Activated T-cell treated with anti-CD3 and anti-CD28 coated beads, Interleukin-2, amount 50 U/mL, for 24 hours (primary cell): ENCODE measurements around the gene C2CD3.

Experiments used
- DNase-seq: peaks from one replicate; pipeline ENCODE4 v3.0.0-alpha.2; 2020
- H3K27ac Mint-ChIP-seq: 2 replicates; pipeline ENCODE4 v1.8.0; 2020; ENCODE audit warnings: mild to moderate bottlenecking, mixed read lengths
- H3K27me3 Mint-ChIP-seq: 2 replicates; pipeline ENCODE4 v1.8.0; 2020; ENCODE audit warnings: mixed read lengths
- H3K36me3 Mint-ChIP-seq: 2 replicates; pipeline ENCODE4 v1.8.0; 2020; ENCODE audit warnings: low read depth, mixed read lengths
- H3K4me1 Mint-ChIP-seq: 2 replicates; pipeline ENCODE4 v1.8.0; 2020; ENCODE audit warnings: low read depth, mixed read lengths
- H3K4me3 Mint-ChIP-seq: 2 replicates; pipeline ENCODE4 v1.8.0; 2020; ENCODE audit warnings: mild to moderate bottlenecking, moderate library complexity, mixed read lengths
- H3K9me3 Mint-ChIP-seq: 2 replicates; pipeline ENCODE4 v1.8.0; 2020; ENCODE audit warnings: mixed read lengths

The C2CD3 gene

DNA sequence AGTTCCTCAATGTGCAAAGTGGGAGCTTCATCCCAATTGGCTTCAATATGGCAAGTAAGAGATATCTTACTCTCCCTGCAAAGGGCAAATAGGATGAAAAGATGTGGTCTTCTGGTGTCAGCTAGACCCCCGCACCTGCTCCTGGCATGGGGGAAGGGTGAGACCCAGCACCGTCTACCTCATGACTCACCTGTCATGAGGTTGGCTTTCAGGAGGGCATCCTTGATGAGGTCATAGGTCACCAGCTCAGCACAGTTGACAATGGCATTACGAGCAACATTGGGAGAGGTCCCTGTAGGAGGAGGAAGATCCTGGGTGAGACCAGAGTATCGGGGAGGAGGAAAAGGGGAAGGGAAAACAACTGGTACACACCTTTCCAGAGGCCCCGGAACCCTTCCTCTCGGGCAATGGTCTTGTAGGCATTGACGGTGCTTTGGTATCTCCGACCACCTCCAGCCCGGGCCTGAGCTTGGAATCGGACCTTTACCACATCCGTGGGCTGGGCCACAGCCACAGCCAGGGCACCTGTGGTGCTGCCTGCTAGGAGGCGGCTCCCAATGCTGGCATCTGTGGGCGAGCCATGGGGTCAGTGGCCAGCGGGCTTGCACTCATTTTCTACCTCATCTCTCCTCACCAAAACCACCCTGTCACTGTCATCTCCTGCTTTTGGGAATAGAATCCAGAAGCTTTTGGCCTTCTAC, 194.2 kb downstream of the C2CD3 start:
- H3K9me3 Mint-ChIP-seq, result no peaks in the 10 kb centered on the region
- peak overlapping the region; percentile 15 for H3K4me3 Mint-ChIP-seq

DNA sequence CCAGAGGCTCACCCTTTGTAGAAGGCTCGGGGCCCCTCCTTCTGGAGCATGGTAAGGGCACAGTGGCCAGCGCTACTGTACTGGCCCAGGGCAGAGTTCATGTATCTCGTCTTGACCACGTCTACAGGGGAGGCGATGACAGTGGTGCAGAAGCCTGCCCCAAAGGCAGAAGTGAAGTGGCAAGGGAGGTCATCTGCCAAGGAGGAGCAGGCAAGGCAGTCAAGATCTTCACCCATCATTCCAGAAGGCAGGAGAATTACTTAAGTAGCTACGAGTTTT, 195.4 kb downstream of the C2CD3 start:
- Mint-ChIP-seq H3K9me3 (no peaks in the 10 kb centered on the region), H3K4me1 (peaks cover 96% of the 10 kb centered on the region), H3K4me3 (no peak overlapping the region), H3K27me3 (no peaks in the 10 kb centered on the region), H3K36me3 (peaks cover 75% of the 10 kb centered on the region), H3K27ac (peak overlapping the region; percentile 83)
- no peak for DNase-seq

More for the DNA sequence above, 194.2 kb downstream of the C2CD3 start:
- Mint-ChIP-seq H3K36me3 (peaks cover 87% of the 10 kb centered on the region), H3K27me3 (no peaks in the 10 kb centered on the region), H3K27ac (peak overlapping the region; percentile 83), H3K4me1 (peaks cover 96% of the 10 kb centered on the region)
- no peak for DNase-seq

DNA sequence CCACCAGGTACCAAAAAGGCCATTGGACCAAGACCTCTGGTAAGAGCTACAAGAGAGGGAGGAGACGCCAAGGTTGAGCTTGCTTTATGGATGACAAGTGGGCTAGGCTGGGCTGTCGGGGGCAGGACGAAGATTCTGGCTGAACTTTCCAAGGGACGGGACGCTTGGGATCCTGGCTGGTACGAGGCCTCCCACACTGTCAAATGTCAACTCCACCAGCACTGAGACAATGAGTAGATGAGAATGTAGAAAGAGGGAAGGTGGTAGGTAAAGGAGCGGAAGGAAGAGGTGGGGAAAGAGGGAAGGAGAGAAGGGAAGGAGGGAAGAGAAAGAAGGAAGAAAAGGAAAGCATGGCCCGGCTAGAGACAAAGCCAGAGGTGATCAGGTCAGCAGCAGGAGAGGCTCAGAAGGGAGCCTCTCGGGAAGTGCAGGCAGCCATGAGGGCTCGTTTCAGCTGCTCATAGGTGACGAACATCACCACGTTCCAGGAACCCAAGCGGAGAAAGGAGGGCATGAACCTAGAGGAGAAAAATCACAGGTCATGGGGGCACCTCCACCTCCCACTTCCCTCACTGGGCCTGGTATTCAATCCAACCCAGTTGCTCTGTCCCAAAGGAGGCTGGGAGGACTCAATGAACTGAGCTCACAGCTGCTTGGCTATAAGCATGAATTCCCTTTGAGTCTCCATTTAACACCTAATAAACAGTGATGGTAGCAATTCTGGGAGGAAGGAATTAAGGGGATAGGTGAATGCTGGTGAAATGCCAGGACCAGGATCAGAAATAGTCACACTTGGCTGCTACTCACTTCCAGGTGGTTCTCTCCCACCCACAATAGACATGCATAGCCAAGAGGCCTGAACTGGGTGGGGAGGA, 196.0 kb downstream of the C2CD3 start:
- no peaks in the 10 kb centered on the region for H3K27me3 Mint-ChIP-seq
- no peaks in the 10 kb centered on the region for H3K9me3 Mint-ChIP-seq
- DNase-seq, result no peak
- H3K4me3 Mint-ChIP-seq, result no peak overlapping the region
- peak overlapping the region; percentile 83 for H3K27ac Mint-ChIP-seq
- peaks cover 69% of the 10 kb centered on the region for H3K36me3 Mint-ChIP-seq
- peaks cover 96% of the 10 kb centered on the region for H3K4me1 Mint-ChIP-seq

DNA sequence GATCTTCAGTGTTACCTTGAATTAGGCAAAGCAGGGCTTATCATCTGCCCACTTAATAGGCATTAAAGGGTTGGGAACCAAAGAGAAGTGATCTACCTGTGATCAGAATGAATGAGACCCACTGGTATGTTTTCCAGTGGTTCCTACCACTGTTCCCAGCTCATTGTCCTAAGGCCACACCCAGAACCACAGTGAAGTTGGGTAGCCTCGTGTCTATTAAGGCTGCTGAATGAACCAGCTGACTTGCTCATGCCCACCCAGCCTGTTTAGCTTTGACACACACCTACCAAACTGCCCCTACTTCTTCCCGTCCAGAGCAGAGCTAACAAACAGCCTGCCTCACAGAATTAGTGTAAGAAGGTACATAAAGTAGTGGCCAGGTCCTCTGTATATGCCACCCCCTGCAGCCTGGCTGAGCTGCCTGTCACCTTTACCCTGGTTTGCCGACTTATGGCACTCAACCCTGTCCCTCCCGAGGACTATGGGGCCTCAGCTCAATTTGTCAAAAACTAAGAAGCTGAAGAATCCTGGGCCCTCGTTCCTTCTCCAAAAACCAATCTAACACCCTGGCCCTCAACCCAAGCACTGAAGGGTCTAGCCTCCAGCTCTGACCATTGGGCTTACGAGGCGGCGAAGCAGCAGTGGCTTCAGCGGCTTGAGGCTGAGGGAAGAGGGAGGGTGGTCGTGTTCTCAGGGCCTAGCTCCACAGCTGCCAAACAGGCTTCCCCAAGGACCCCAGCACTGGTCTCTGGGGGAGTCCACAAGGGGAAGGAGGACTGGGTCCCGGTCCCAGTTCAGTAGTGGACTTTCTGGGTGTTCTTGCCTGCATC, 198.0 kb downstream of the C2CD3 start:
- Mint-ChIP-seq H3K27me3 (no peaks in the 10 kb centered on the region), H3K36me3 (peaks cover 49% of the 10 kb centered on the region), H3K27ac (peak overlapping the region; percentile 83), H3K4me3 (no peak overlapping the region), H3K9me3 (no peaks in the 10 kb centered on the region), H3K4me1 (peaks cover 97% of the 10 kb centered on the region)
- DNase-seq, result no peak

DNA sequence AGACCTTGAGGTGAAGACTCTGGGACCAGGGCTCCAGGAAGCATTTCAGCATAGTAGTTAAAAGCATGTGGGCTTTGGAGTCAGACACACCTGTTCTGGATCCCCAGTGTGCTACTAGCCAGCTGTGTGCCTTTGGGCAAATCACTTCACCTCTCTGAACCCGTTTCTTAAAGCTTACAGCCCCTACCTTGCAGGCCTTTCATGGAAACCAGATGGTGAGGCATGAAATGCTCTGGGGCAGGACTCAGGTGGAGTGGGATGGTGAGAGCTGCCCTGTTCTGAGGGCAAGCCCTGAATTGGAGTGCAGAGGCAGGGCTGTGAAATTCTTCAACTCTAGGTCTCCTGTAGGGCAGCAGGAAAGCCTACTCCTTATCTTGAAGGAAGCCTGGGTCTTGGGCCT, 198.6 kb downstream of the C2CD3 start:
- DNase-seq, result no peak
- no peaks in the 10 kb centered on the region for H3K9me3 Mint-ChIP-seq
- H3K36me3 Mint-ChIP-seq, result peaks cover 43% of the 10 kb centered on the region
- H3K27me3 Mint-ChIP-seq, result no peaks in the 10 kb centered on the region
- peaks cover 96% of the 10 kb centered on the region for H3K4me1 Mint-ChIP-seq
- H3K27ac Mint-ChIP-seq, result peak overlapping the region; percentile 83
- H3K4me3 Mint-ChIP-seq, result no peak overlapping the region

DNA sequence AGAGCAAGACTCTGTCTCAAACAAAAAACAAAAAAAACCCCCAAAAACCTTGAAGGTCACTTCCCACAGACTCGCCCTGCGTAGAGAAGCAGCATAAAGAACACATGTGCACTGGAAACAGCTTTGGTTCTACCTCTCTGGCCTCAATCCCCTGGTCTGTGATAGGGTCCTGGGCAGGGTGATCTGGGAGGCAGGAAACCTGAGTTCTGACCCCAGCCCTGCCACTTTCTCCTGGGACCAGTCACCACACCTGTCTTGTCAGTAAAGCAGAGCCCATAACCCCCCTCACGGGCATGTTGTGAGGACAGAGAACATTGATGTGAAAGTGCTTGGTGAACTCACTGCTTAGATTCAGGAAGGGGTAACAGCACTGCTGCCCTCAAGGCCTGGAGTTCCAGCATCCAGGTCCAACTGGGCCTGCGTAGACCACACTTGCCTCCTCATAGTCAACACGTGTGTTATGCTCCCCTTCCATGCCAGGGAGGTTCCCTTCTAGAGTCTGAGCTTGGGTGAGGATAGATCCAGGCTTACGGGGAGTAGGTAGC, 199.6 kb downstream of the C2CD3 start:
- H3K27ac Mint-ChIP-seq, result peak overlapping the region; percentile 83
- H3K27me3 Mint-ChIP-seq, result no peaks in the 10 kb centered on the region
- peaks cover 33% of the 10 kb centered on the region for H3K36me3 Mint-ChIP-seq
- DNase-seq, result no peak
- H3K4me1 Mint-ChIP-seq, result peaks cover 88% of the 10 kb centered on the region
- H3K4me3 Mint-ChIP-seq, result no peak overlapping the region
- H3K9me3 Mint-ChIP-seq, result no peaks in the 10 kb centered on the region

DNA sequence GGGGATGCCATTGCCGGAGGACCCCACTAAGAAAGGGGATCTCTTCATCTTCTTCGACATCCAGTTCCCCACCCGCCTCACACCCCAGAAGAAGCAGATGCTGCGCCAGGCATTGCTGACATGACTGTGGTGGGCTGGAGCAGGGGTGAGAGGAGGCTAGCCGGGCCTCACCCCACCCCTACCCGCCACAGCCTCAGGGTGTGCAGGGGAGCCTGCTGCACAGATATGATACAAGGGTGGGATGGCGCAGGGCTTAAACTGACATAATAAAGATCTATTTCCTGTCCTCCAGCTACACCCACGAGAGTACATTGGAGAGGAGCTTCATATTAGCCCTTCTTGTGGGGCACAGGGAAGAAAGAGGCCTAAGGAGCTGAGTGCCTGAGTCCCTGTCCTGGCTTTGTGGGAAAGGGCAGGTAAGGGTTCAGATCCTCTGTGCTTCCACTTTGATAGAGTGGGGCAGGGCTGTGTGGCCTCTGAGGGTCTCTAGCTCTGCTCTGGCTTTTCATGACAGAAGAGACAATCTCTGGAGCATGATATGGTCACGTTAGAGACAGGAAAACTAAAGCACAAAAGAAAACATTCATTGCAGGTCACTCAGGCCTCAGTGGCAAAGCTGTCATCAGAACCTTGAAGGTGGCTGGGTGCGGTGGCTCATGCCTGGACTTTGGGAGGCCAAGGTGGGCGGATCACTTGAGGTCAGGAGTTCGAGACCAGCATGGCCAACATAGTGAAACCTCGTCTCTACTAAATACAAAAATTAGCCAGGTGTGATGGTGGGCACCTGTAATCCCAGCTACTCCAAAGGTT, 200.6 kb downstream of the C2CD3 start:
- H3K36me3 Mint-ChIP-seq, result peaks cover 23% of the 10 kb centered on the region
- H3K4me3 Mint-ChIP-seq, result no peak overlapping the region
- no peaks in the 10 kb centered on the region for H3K9me3 Mint-ChIP-seq
- H3K4me1 Mint-ChIP-seq, result peaks cover 85% of the 10 kb centered on the region
- H3K27ac Mint-ChIP-seq, result peak overlapping the region; percentile 83
- no peaks in the 10 kb centered on the region for H3K27me3 Mint-ChIP-seq
- DNase-seq, result no peak

DNA sequence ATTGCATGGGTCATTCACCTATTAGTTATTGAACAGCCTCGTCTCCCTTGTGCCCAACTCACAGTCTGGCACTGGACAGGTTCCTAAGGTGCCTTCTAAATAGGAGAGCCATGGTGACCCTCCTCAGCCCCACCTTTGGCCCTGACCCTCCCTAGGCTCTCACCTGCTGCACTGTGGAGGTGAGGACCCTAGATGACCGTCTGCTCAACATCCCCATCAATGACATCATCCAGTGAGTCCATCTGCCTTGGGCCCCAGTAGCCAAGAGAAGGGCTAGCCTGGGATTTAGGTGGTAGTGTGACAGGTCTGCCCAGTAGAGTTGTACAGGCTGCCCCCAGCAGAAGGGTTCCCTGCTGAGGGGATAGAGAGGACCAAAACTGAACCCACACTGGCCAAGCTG, 201.7 kb downstream of the C2CD3 start:
- Mint-ChIP-seq H3K9me3 (no peaks in the 10 kb centered on the region), H3K36me3 (peaks cover 12% of the 10 kb centered on the region), H3K4me3 (no peak overlapping the region), H3K27ac (peak overlapping the region; percentile 83), H3K4me1 (peaks cover 85% of the 10 kb centered on the region), H3K27me3 (no peaks in the 10 kb centered on the region)
- DNase-seq, result no peak

DNA sequence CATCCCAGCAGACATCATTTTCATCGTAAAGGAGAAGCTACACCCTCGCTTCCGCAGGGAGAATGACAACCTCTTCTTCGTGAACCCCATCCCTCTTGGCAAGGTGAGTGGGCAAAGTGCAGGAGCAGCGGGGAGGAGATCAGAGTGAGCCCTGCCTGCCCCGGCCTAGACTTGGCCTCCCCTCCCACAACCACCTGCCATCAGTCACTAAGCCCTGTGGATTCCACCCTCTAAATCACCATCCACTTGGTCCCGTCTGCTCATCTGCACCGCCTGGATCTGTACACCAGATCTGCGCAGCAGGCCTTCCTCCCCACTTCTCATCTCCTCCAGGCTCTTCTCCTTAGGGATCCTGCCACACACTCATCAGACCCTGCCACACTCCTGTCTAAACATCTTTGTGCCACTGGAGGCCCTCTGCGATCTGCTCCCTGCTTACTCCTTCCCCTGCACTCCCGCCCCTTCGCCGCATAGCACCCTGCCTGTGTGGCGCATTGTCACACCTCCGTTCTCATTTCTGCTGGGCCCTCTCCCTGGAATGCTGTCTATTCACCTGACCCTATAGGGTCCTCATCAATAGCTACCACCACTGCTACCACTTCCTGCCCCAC, 202.3 kb downstream of the C2CD3 start:
- H3K27ac Mint-ChIP-seq, result peak overlapping the region; percentile 41
- H3K27me3 Mint-ChIP-seq, result no peaks in the 10 kb centered on the region
- no peak overlapping the region for H3K4me3 Mint-ChIP-seq
- H3K4me1 Mint-ChIP-seq, result peaks cover 81% of the 10 kb centered on the region
- H3K9me3 Mint-ChIP-seq, result no peaks in the 10 kb centered on the region
- peaks cover 6% of the 10 kb centered on the region for H3K36me3 Mint-ChIP-seq
- DNase-seq, result no peak

DNA sequence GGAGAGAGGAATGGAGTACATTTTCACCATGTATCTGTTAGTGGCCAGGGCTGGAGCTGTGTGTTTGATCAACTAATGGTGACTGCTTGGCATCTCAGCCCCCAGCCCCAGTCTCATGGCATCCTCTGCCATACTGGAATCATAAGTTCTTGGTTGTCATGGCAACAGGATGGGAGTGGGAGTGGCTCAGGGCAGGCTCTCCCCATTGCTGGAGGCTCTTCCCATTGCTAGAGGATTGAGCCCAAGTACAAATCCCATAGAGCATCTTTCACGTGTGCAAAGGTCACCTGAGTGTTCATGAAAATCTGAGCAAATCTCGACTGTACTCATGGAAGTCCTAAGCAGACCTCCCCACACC, 205.1 kb downstream of the C2CD3 start:
- no peaks in the 10 kb centered on the region for H3K27me3 Mint-ChIP-seq
- H3K9me3 Mint-ChIP-seq, result no peaks in the 10 kb centered on the region
- H3K4me3 Mint-ChIP-seq, result no peak overlapping the region
- peaks cover 55% of the 10 kb centered on the region for H3K4me1 Mint-ChIP-seq
- H3K36me3 Mint-ChIP-seq, result no peaks in the 10 kb centered on the region
- peak overlapping the region; percentile 38 for H3K27ac Mint-ChIP-seq
- DNase-seq, result no peak

DNA sequence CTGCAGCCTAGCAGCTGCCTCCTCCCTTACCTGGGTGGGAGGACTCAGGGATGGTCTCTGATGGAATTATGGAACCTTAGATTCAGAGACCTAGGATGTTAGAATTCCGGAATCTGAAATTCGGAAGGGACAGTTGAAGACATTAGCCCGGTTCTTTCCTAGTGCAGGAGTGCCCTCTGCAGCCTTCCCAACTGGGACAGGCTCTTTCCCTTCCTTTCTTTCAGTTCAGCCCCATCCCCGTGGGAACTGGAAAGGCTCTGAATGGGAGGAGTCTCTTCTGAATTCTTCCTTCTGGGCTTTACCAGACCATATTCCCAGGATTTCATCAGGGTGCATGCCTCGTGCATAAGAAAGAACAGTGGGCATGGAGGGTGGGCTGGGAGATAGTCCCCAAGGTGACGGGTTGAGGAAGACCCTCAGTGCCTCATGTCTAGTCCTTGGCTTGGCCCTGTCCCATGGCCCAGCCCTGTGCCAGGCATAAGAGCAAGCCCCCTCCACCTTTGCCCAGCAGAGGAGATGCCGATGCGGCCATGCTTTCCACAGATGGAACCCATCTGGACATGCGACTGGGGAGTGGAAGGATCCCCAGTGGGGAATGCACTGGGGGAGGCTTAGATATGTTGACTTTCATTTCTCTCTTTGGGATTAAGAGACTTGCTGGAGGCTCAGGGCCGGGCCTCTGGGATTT, 205.6 kb downstream of the C2CD3 start:
- H3K4me3 Mint-ChIP-seq, result no peak overlapping the region
- H3K27ac Mint-ChIP-seq, result no peak overlapping the region
- no peaks in the 10 kb centered on the region for H3K27me3 Mint-ChIP-seq
- no peak for DNase-seq
- H3K9me3 Mint-ChIP-seq, result no peaks in the 10 kb centered on the region
- H3K36me3 Mint-ChIP-seq, result no peaks in the 10 kb centered on the region
- peaks cover 51% of the 10 kb centered on the region for H3K4me1 Mint-ChIP-seq

DNA sequence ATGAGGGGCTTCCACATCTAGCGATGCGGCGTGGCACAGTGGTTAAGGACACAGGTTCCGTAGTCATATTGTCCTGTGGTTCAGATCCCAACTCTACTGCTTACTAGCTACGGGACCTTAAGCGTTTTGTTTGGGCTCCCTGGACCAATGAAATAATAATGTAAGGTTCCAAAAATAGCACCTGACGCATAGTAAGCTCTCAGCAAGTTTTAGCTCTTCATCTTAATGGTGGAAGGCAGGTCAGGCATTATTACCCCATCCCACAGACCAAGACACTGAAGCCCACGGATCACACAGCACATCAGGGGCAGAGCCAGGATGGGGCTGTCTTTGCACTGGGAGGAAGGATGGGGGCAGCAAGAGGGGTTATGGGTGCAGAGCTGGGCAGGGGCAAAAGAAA, 206.9 kb downstream of the C2CD3 start:
- H3K4me3 Mint-ChIP-seq, result no peak overlapping the region
- H3K27me3 Mint-ChIP-seq, result no peaks in the 10 kb centered on the region
- no peaks in the 10 kb centered on the region for H3K36me3 Mint-ChIP-seq
- H3K4me1 Mint-ChIP-seq, result peaks cover 38% of the 10 kb centered on the region
- H3K27ac Mint-ChIP-seq, result peak overlapping the region; percentile 35
- H3K9me3 Mint-ChIP-seq, result no peaks in the 10 kb centered on the region
- DNase-seq, result no peak
